Measurements from ENCODE around the gene PRR3. TPM values are rescaled to one million over a fixed set of nuclear protein-coding genes. Genes with fewer than 3 reads are reported as not detected.

PRR3 gene
- total and polyA plus RNA-seq, 2 of the 13 experiments (the other 11 are each of a cell fraction or from before 2014, with no cell fraction given) = 14.6 to 21.2 TPM

GRCh38 chr6:30554962-30555815, 1.9 kb upstream of the PRR3 start (continued):
- TF ChIP-seq PAXIP1 (CRISPR knock-in tag; conservative IDR thresholded peaks at IDR 0.05) = no peak
- no peak for TF ChIP-seq ZNF432 (CRISPR knock-in tag; IDR thresholded peaks at IDR 0.05; ENCODE audit: borderline replicate concordance)
- no peak for TF ChIP-seq RFXAP (CRISPR knock-in tag; IDR thresholded peaks at IDR 0.05; ENCODE audit: borderline replicate concordance)
- no peak for TF ChIP-seq ZNF143 (CRISPR knock-in tag; IDR thresholded peaks at IDR 0.05)
- no peak for TF ChIP-seq ZNF468 (CRISPR knock-in tag; IDR thresholded peaks at IDR 0.05)
- TF ChIP-seq RXRA (CRISPR knock-in tag; IDR thresholded peaks at IDR 0.05) = no peak
- TF ChIP-seq ATRX (CRISPR knock-in tag; IDR thresholded peaks at IDR 0.05; ENCODE audit: borderline replicate concordance) = no peak
- TF ChIP-seq, protein P1, sequence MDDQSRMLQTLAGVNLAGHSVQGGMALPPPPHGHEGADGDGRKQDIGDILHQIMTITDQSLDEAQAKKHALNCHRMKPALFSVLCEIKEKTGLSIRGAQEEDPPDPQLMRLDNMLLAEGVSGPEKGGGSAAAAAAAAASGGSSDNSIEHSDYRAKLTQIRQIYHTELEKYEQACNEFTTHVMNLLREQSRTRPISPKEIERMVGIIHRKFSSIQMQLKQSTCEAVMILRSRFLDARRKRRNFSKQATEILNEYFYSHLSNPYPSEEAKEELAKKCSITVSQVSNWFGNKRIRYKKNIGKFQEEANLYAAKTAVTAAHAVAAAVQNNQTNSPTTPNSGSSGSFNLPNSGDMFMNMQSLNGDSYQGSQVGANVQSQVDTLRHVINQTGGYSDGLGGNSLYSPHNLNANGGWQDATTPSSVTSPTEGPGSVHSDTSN (CRISPR knock-in tag; IDR thresholded peaks at IDR 0.05; ENCODE audit: borderline replicate concordance) = no peak
- TF ChIP-seq, protein P2, sequence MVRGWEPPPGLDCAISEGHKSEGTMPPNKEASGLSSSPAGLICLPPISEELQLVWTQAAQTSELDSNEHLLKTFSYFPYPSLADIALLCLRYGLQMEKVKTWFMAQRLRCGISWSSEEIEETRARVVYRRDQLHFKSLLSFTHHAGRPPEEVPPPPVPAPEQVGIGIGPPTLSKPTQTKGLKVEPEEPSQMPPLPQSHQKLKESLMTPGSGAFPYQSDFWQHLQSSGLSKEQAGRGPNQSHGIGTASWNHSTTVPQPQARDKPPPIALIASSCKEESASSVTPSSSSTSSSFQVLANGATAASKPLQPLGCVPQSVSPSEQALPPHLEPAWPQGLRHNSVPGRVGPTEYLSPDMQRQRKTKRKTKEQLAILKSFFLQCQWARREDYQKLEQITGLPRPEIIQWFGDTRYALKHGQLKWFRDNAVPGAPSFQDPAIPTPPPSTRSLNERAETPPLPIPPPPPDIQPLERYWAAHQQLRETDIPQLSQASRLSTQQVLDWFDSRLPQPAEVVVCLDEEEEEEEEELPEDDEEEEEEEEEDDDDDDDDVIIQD (CRISPR knock-in tag; IDR thresholded peaks at IDR 0.05; ENCODE audit: low read depth) = 0 out of 2 replicates have a peak, but pooled peaks have one; percentile 2
- TF ChIP-seq SRSF4 (IDR thresholded peaks at IDR 0.05; ENCODE audit: low read depth, low read length, poor library complexity, severe bottlenecking) = no peak
- no peak for TF ChIP-seq HNF4G (IDR thresholded peaks at IDR 0.05; ENCODE audit: borderline replicate concordance, low read depth, low read length)
- TF ChIP-seq HNF4G (CRISPR knock-in tag; IDR thresholded peaks at IDR 0.05; ENCODE audit: borderline replicate concordance, low read depth) = no peak
- TF ChIP-seq CTCF (CRISPR knock-in tag; IDR thresholded peaks at IDR 0.05) = peak; percentile 38; the same call in 1 of the 2 replicates
- TF ChIP-seq ZNF235 (CRISPR knock-in tag; IDR thresholded peaks at IDR 0.05; ENCODE audit: borderline replicate concordance) = peak; percentile 56; the same call in 1 of the 2 replicates
- TF ChIP-seq PAF1 (CRISPR knock-in tag; IDR thresholded peaks at IDR 0.05) = no peak
- no peak for TF ChIP-seq CC2D1A (CRISPR knock-in tag; IDR thresholded peaks at IDR 0.05)
- TF ChIP-seq, protein P3, sequence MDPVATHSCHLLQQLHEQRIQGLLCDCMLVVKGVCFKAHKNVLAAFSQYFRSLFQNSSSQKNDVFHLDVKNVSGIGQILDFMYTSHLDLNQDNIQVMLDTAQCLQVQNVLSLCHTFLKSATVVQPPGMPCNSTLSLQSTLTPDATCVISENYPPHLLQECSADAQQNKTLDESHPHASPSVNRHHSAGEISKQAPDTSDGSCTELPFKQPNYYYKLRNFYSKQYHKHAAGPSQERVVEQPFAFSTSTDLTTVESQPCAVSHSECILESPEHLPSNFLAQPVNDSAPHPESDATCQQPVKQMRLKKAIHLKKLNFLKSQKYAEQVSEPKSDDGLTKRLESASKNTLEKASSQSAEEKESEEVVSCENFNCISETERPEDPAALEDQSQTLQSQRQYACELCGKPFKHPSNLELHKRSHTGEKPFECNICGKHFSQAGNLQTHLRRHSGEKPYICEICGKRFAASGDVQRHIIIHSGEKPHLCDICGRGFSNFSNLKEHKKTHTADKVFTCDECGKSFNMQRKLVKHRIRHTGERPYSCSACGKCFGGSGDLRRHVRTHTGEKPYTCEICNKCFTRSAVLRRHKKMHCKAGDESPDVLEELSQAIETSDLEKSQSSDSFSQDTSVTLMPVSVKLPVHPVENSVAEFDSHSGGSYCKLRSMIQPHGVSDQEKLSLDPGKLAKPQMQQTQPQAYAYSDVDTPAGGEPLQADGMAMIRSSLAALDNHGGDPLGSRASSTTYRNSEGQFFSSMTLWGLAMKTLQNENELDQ (CRISPR knock-in tag; IDR thresholded peaks at IDR 0.05; ENCODE audit: borderline replicate concordance) = no peak
